Stimulated activated CD4-positive, alpha-beta T cell treated with anti-CD3 and anti-CD28 coated beads, Interleukin-2, amount 100 ng/mL, for 4 hours (primary cell): ENCODE results near the gene DYNC1H1.

Source experiments
- DNase-seq: peaks from one replicate; pipeline ENCODE4 v3.0.0-alpha.2; 2020; ENCODE audit warnings: low read depth

DYNC1H1 gene

DNA sequence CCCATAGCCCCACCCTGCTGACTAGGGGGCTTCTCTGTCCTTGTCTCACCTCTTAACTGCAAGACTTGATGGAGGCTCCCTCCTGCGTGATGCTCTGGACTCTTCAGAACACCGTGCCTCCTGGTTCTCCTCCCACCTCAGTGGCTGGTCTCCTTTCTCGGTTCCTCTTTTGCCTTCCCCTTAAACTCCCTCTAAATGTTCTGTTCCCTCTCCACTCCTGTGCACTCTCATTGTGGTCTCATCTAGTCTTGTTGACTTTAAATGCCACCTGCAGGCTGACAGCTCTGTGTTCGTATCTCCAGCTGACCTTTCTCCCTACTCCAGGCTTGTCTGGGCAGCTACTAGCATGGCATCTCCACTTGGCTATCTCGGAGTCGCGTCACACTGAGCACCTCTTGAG is 28.3 kb downstream of the DYNC1H1 start:
- no peak for DNase-seq

DNA sequence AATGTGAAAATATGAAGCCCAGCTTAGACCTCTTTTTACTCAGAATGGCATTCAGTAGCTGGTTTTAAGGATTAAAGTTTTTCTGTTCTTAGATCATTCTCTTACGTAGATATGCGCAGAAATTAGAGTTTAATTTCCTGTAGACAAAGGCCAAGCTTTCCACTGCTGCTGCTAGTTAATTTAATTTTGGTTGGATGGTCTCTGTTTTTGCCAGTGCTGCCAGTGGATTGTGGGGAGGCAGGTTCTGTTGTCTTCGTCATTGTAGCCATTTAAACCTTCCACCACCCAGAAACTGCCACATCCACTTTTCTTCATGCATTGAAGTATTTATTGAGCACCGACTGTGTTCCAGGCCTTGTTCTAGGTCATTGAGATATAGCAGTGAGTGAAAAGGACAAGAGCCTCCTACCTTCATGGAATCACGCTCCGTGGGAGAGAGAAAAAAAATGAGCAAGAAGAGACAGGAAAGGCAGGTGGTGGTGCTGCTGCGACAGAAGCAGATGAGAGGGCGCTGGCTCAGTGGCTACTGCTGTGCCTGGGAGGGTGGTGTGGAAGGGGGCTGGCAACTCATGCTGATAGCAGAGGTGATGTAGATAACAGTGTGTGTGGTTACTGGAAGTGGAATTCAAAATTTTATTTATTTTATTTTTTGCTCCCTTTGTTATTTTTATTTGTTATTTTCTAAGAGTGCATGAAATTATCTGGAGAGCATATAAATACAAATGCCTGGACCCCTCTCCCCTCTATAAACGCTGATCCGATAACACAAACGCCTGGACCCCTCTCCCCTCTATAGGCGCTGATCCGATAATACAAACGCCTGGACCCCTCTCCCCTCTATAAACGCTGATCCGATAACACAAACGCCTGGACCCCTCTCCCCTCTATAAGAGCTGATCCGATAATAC is 33.3 kb downstream of the DYNC1H1 start:
- no peak for DNase-seq

DNA sequence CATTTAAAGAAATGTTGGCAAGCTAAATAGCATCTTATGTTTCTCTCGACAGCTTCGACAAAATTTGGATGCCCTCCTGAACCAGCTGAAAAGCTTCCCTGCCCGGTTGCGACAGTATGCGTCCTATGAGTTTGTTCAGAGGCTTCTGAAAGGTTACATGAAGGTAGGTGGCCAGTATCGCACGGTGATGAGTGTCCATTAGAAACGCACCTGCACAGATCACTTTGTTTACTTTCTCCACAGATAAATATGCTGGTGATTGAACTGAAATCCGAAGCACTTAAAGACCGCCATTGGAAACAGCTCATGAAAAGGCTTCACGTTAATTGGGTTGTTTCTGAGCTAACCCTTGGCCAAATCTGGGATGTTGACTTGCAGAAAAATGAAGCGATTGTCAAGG is 36.5 kb downstream of the DYNC1H1 start:
- DNase-seq = no peak

DNA sequence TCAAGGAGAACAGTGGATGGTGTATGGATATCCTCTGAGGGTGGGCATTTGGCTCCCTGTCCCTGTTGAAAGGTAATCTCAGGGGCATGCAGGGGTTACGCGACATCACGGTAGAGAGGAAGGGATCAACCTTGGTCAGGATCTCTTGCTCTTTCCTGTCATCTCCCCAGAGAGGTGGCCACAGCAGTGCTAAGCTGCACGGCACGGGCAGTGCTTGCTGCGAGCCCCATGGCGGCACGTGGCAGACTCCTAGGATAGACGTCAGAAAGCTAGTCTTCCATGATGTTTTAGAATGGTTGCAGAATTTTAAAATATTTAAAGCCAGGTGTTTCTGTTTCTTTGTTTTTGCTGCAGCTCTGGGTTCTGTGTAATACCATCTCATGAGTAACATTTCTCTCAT is 41.0 kb downstream of the DYNC1H1 start:
- no peak for DNase-seq

DNA sequence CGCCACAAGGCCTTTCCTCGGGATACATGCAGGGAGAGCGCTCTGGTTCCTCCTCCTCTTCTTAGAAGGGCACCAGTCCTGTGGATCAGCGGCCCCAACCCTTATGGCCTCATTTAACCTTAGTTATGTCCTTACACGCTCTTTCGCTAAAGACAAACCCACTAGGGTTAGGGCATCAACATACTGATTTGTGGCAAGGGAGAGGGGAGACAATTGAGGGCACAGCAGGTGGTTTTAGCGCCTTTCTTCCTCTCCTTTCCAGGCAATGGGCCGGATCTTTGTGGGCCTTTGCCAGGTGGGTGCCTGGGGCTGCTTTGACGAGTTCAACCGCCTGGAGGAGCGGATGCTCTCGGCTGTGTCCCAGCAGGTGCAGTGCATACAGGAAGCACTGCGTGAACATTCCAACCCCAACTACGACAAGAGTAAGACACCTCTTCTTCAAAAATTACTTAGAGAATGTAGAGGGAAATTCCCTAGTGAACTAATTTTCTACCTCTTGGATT is 43.6 kb downstream of the DYNC1H1 start:
- no peak for DNase-seq

DNA sequence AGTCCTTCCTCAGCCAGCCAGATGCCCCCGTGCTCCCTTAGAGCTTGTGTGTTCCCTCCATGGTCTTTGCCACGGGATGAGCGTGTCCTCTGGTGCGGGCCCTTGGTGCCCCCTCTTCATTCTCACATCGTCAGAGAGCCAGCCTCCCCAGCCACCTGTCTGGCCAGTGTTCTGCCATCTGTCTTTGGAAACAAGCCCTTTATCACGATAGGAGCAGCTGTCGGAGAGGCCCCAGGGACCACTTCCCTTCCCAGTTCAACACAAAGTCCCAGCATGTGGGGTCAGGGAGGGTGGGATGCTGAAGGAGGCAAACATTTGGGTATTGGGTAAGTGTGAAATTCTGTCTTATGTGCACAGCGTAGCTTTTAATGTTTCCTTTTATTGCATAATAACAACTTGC is 44.5 kb downstream of the DYNC1H1 start:
- DNase-seq = no peak

DNA sequence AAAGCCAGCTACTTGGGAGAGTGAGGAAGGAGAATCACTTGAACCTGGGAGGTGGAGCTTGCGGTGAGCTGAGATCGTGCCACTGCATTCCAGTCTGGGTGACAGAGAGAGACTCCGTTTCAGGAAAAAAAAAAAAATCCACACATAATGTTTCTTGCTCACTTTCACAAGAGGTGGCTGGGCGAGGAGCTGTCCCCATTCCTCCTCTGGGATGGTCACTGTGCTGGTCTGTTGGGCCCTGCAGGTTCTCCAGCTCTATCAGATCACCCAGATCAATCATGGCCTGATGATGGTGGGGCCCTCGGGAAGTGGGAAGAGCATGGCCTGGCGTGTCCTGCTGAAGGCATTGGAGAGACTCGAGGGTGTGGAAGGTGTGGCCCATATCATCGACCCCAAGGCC is 47.3 kb downstream of the DYNC1H1 start:
- no peak for DNase-seq

DNA sequence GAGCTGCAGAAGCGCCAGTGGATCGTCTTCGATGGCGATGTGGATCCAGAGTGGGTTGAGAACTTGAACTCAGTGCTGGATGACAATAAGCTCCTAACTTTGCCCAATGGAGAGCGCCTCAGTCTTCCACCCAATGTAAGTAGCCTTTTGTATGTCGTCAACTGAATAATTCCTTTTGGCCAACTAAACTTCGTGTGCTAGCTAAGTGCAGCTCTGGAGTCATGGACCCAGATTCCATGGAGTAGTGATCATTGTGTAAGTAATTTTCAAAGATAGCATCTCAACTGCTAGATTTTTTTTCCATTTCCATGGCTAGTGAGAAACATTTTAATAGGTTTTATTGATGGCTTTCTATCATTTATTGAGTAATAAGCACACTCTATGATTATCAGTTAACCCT is 48.0 kb downstream of the DYNC1H1 start:
- no peak for DNase-seq

DNA sequence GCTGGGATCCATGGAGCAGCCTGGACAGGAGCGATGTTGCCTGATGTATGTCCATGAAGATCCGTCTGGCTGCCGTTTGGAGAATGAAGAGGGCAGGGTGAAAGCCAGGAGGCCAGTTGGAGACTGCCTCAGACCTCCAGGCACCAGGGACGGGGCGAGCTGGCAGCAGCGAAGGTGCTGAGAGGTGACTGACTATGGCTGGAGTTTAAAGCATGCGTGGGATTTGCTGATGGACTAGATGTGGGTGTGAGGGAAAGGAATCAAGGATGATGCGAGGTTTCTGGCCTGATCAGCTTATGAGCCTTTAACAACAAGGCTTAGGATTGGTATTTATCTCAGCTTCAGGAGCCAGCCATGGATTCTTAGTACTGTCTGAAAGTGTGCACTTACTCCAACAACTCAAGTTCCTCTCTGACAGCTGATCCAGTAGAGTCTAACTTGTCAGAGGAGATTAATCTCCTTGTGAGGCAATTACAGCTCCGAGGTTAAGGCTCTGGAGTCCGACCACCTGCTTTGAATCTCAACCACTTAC is 49.4 kb downstream of the DYNC1H1 start:
- no peak for DNase-seq

DNA sequence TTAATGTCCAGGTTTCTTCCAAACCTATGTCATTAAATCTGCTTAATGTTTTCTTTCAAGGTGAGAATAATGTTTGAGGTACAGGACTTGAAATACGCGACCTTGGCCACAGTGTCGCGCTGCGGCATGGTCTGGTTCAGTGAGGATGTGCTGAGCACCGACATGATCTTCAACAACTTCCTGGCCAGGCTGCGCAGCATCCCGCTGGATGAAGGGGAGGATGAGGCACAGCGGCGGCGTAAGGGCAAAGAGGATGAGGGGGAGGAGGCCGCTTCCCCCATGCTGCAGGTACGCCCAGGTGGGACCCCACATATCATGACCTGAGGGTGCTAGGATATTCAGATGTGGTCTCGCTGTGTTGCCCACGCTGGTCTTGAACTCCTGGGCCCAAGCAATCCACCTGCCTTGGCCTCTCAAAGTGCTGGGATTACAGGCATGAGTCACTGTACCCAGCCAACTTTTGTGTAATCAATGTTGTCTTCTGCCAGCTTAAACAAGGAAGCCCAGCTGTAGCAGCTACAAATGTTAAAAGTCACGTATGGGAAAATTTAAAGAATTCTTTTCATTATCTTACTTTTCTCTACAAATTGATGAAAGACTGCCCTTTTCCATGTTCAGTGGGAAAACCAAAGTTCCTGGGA is 50.8 kb downstream of the DYNC1H1 start:
- no peak for DNase-seq

DNA sequence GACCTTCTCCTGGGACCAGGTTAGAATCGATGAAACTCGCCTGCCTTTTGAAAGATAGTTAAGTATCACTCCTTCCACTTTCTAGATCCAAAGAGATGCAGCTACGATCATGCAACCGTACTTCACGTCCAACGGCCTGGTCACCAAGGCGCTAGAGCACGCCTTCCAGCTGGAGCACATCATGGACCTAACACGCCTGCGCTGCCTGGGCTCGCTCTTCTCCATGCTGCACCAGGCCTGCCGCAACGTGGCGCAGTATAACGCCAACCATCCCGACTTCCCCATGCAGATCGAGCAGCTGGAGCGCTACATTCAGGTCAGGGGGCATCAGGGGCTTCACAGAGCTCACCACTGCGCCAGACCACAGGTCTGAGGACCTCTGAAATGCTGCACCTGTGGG is 51.4 kb downstream of the DYNC1H1 start:
- DNase-seq = no peak

DNA sequence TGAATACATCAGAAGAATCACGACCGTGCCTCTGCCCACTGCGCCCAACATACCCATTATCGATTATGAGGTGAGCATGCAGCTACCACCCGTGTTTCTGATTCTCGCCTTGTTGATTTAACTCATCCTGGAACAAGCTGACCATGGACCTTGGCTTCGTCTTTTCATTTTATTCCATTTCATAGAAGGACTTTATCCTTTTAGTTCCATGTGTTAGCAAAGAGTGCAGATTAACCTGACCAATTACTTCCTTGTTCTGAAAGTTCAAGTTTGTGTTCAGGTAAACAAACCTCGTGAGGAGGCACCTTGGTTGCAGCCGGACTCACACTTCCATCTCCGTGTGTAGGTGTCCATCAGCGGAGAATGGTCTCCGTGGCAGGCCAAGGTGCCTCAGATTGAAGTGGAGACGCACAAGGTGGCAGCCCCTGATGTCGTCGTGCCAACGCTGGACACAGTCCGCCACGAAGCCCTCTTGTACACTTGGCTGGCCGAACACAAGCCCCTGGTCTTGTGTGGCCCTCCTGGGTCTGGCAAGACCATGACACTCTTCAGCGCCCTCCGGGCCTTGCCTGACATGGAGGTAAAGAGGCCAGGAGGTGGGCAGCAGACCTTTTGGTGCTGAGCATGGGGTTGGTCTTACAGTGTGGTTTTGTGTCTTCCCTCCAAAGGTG is 52.2 kb downstream of the DYNC1H1 start:
- no peak for DNase-seq

DNA sequence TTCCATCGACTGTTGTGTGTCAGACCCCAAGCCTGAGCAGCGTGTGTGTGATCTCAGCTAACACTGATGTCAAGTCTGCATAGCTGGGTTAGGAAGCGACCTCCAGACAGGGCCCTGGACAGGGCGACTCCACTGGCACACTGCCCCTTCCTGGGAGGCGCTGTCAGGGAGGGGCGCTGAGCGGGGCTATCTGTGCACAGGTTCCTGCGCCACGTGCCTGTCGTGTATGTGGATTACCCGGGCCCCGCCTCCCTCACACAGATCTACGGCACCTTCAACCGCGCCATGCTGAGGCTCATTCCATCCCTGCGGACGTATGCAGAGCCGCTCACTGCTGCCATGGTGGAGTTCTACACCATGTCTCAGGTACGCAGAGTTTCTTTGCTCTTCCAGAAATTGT is 53.9 kb downstream of the DYNC1H1 start:
- DNase-seq = no peak

DNA sequence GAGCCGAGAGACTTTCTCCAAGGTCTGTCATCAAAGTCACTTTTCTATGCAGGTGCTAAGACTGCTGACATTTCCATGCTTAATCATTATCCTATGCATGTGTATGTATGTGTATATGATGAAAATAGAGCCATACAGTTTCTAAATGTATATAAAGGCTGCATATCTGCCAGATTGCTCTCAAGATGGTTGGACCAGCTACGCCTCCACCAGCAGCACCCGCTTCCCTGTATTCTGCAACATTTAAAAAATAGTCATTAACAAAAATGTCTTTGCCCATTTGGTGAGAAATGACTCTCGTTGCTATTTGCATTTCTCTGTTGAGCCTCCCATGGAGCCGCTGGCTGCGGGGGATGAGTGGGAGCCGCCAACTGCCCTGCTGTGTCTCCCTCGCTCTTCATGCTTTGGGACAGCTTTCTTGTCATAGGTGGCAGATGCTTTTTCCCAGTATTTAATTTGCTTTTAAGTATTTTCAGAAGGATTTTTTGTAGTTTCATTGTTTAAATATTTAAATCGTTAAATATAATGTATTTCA is 54.7 kb downstream of the DYNC1H1 start:
- DNase-seq = no peak

DNA sequence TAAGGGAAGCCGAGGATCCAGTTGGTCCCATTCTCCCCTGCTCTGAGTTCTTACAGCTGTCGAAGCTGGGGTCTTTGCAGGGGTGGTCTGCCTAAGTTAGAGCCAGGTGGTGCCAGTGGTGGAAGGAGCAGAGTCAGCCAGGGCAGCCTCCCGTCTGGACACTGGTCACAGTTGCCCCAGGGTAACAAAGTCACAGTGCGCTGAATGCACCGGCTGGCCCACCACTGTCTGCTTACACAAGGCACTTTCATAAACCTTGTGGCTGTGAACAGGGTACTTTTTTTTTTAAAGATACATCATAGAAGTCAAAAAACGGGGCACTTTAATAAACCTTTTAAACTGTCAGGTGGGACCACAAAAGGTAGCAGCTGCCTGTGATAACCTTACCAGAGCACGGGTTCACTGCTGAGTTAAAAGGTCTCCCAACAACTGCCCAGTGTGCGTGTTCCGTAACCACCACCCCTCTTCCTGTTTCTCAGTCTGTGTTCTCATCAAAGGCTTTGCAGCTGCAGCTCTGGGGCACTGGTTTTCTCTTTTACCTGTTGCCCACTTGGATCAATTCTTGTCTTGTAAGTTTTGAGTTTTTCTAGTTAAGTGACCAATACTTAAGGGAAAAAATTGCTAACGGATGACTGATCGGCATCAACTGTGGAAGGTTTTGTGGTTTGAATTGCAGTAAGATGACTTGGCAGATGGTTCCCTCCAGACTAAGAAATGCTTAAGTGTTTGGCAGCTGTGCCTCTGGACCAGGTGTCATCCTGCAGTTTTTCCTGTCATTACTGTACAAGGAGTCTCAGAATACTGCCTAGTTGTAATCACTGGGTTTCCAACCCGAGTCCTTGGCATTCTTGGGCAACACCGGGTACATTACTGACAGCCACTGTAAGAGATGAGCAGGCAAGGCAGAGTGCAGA is 55.9 kb downstream of the DYNC1H1 start:
- peak; percentile 1 for DNase-seq

DNA sequence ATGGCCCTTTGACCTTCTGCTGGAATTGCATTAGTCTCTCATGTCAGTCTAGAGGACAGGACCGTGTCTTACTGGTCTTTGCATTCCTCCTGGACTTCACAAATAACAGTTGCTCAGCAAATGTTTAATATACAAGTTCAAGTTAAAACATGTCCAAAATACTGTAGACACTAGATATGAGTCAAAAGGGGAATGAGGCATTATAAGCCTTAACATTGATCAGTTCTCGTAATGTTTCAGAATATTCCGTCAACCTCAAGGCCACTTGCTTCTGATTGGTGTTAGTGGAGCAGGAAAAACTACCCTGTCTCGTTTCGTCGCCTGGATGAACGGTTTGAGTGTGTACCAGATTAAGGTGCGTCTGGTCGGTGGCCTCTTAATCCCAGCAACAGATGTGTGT is 62.6 kb downstream of the DYNC1H1 start:
- DNase-seq = no peak

DNA sequence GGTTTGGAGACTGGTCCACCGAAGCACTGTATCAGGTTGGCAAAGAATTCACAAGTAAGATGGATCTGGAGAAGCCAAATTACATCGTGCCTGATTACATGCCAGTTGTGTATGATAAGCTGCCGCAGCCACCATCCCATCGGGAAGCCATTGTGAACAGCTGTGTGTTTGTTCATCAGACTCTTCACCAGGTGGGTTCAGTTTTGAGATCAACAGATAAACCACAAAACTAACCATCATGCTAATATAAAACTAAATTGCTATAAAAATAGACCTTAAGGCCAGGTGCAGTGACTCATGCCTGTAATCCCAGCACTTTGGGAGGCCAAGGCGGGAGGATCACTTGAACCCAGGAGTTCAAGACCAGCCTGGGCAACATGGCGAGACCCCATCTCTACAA is 63.6 kb downstream of the DYNC1H1 start:
- no peak for DNase-seq

DNA sequence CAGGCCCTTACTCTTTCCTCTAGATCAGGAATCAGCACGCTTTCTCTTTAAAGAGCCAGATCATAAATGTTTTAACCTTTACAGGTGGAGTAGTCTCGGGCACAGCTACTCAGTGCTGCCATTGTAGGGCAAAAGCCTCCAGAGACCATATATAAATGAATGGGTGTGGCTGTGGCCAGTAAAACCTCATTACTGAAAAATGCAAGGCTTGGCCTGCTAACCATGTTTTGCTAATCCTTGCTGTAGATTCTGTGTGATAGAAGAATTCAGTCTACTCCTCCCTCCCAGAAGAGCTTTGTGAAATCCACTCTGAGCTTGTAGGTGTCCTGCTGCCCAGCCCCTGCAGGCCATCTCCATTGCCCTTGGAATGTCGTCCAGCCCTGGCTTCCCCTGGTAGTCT is 64.4 kb downstream of the DYNC1H1 start:
- no peak for DNase-seq

DNA sequence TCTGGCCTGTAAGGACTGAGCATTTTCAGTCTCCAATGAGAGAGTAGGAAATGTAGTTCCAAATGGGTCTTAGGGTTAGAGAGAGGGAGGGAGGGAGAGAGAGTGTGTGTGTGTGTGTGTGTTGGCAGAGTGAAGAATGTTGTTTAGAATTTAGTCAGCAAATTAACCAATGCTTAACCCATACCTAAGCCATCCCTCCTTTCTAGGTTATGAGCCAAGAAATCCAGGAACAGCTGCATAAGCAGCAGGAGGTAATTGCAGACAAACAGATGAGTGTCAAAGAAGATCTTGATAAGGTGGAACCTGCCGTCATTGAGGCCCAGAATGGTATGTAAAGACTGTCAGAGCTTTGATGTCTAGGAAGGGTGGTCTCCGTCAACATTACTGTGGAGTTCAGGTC is 65.6 kb downstream of the DYNC1H1 start:
- no peak for DNase-seq

DNA sequence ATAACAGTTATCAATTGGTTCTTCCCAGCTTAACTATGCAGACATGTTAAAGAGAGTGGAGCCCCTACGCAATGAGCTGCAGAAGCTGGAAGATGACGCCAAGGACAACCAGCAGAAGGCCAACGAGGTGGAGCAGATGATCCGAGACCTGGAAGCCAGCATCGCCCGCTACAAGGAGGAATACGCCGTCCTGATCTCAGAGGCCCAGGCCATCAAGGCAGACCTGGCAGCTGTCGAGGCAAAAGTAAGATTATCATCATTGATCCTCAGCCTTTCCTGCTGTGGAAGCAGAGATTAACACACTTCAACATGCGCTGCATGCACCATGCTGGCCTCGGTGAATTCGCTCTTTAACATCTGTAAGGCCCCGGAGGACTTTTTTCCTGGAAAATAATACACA is 68.9 kb downstream of the DYNC1H1 start:
- no peak for DNase-seq

DNA sequence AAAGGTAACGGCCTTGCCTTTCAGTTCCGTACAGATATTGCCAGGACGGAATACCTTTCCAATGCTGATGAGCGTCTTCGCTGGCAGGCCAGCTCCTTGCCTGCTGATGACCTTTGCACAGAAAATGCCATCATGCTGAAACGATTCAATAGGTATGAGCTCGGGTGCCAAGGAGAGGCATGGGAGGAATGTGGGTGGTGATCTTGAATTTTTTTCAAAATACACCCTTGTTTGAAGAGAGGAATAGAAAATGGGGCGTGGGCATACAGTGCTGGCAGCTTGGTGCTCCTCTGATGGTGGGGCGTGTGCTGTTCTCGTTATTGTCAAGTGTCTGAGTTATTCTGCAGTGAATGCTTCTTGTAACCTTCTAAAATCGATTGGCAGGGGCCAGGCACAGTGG is 69.9 kb downstream of the DYNC1H1 start:
- DNase-seq = no peak
